ENCODE measurements around the gene SRSF3. TPM values are rescaled to one million over a fixed set of nuclear protein-coding genes. Genes with fewer than 3 reads are reported as not detected.

The SRSF3 gene
- total RNA-seq, 2 donors from 2014 or later, result 252 to 372 TPM

DNA sequence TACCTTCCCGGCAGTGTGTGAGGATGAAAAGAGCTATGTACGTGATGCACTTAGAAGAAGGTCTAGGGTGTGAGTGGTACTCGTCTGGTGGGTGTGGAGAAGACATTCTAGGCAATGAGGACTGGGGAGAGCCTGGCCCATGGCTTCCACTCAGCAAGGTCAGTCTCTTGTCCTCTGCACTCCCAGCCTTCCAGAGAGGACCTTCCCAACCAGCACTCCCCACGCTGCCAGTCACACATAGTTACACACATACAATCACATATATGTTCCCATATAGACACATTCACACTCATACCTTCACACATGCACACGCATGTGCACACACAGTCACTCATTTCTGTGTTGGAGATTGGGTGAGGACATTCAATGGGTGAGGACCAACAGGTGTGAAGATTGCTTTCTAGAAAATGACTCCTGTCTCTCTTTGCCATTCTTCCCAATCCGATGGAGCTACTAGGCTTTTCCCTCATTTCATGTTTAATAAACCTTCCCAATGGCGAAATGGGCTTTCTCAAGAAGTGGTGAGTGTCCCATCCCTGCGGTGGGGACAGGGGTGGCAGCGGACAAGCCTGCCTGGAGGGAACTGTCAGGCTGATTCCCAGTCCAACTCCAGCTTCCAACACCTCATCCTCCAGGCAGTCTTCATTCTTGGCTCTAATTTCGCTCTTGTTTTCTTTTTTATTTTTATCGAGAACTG, 30.4 kb downstream of the SRSF3 start:
- peak; percentile 18 for DNase-seq
- peak overlapping the region; percentile 69 for H3K27ac ChIP-seq
- peaks cover 22% of the 10 kb centered on the region for H3K4me1 ChIP-seq

DNA sequence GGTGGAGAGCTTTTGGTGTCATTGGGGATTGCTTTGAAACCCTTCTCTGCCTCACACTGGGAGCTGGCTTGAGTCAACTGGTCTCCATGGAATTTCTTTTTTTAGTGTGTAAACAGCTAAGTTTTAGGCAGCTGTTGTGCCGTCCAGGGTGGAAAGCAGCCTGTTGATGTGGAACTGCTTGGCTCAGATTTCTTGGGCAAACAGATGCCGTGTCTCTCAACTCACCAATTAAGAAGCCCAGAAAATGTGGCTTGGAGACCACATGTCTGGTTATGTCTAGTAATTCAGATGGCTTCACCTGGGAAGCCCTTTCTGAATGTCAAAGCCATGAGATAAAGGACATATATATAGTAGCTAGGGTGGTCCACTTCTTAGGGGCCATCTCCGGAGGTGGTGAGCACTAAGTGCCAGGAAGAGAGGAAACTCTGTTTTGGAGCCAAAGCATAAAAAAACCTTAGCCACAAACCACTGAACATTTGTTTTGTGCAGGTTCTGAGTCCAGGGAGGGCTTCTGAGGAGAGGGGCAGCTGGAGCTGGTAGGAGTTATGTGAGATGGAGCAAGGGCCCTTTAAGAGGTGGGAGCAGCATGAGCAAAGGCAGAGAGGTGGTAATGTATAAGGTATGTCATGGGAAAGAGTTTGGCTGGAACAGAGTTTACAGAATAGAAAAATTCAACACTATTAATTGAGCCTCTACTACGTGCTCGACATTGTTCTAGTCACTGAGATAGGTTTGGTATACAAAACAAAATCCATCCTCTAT, 31.2 kb downstream of the SRSF3 start:
- no peaks in the 10 kb centered on the region for H3K36me3 ChIP-seq
- no peaks in the 10 kb centered on the region for H3K9me3 ChIP-seq
- DNase-seq, result peak; percentile 29
- TF ChIP-seq, protein P1, sequence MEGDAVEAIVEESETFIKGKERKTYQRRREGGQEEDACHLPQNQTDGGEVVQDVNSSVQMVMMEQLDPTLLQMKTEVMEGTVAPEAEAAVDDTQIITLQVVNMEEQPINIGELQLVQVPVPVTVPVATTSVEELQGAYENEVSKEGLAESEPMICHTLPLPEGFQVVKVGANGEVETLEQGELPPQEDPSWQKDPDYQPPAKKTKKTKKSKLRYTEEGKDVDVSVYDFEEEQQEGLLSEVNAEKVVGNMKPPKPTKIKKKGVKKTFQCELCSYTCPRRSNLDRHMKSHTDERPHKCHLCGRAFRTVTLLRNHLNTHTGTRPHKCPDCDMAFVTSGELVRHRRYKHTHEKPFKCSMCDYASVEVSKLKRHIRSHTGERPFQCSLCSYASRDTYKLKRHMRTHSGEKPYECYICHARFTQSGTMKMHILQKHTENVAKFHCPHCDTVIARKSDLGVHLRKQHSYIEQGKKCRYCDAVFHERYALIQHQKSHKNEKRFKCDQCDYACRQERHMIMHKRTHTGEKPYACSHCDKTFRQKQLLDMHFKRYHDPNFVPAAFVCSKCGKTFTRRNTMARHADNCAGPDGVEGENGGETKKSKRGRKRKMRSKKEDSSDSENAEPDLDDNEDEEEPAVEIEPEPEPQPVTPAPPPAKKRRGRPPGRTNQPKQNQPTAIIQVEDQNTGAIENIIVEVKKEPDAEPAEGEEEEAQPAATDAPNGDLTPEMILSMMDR (IDR thresholded peaks at IDR 0.05), result no peak
- H3K4me1 ChIP-seq, result peaks cover 22% of the 10 kb centered on the region
- H3K27me3 ChIP-seq, result no peaks in the 10 kb centered on the region
- intact Hi-C loops (cut with DNase I), result no loop called here
- H3K27ac ChIP-seq, result no peak overlapping the region
- peak overlapping the region in 1 of 2 donors; percentile 35 for H3K9ac ChIP-seq (ENCODE audit: low read depth in 2 of 2, low read length in 2 of 2)
- no peak overlapping the region for H3K4me3 ChIP-seq

More for the DNA sequence above, 30.4 kb downstream of the SRSF3 start:
- TF ChIP-seq, protein P1 (IDR thresholded peaks at IDR 0.05), result no peak
- intact Hi-C loops (cut with DNase I), result no loop called here
- H3K9me3 ChIP-seq, result no peaks in the 10 kb centered on the region
- H3K27me3 ChIP-seq, result no peaks in the 10 kb centered on the region
- H3K9ac ChIP-seq (ENCODE audit: low read depth in 2 of 2, low read length in 2 of 2), result peak overlapping the region in 1 of 2 donors; percentile 35
- H3K36me3 ChIP-seq, result no peaks in the 10 kb centered on the region
- no peak overlapping the region for H3K4me3 ChIP-seq

DNA sequence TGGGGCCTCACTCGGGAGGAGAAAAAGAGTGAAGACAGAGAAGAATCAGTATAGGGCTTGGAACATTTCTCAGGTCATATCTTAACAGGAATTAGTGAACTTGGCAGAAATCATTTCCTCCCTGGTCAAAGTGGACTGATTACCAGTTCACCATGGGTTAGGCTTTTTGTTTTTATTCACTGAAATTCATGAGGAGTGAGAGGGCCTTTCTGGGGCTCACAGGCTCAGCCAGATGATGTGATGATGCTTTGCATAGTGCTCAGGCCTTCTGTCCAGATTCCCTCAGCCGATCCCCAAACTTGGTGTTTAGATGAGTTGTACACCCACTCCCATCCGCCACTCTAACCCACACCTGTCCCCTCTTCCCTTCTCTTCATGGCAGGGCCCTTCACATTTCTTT, 32.5 kb downstream of the SRSF3 start:
- no peaks in the 10 kb centered on the region for H3K9me3 ChIP-seq
- intact Hi-C loops (cut with DNase I), result no loop called here
- no peak for DNase-seq
- H3K36me3 ChIP-seq, result no peaks in the 10 kb centered on the region
- TF ChIP-seq, protein P1 (IDR thresholded peaks at IDR 0.05), result no peak
- no peak overlapping the region for H3K9ac ChIP-seq (ENCODE audit: low read depth in 2 of 2, low read length in 2 of 2)
- no peak overlapping the region for H3K4me3 ChIP-seq
- H3K27me3 ChIP-seq, result no peaks in the 10 kb centered on the region
- no peak overlapping the region for H3K27ac ChIP-seq
- peaks cover 22% of the 10 kb centered on the region for H3K4me1 ChIP-seq

DNA sequence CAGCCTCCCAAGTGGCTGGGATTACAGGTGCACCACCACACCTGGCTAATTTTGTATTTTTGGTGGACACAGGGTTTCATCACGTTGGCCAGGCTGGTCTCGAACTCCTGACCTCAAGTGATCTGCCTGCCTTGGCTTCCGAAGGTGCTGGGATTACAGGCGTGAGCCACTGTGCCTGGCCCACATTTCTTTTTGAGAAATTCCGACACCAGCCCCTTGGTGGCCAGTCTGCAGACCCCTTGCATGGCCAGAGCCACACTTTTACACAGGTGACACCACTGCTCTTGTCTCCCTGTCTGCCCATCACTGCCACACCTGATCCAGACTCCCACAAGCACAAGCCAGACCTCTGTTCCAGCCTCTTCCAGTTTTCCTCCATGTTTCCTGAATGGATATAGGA, 33.0 kb downstream of the SRSF3 start:
- peak overlapping the region; percentile 74 for H3K27ac ChIP-seq
- no peak overlapping the region for H3K9ac ChIP-seq (ENCODE audit: low read depth in 2 of 2, low read length in 2 of 2)
- no peak for DNase-seq
- no peak overlapping the region for H3K4me3 ChIP-seq
- no peaks in the 10 kb centered on the region for H3K9me3 ChIP-seq
- H3K4me1 ChIP-seq, result peaks cover 22% of the 10 kb centered on the region
- intact Hi-C loops (cut with DNase I), result no loop called here
- TF ChIP-seq, protein P1 (IDR thresholded peaks at IDR 0.05), result no peak
- H3K27me3 ChIP-seq, result no peaks in the 10 kb centered on the region
- H3K36me3 ChIP-seq, result no peaks in the 10 kb centered on the region

DNA sequence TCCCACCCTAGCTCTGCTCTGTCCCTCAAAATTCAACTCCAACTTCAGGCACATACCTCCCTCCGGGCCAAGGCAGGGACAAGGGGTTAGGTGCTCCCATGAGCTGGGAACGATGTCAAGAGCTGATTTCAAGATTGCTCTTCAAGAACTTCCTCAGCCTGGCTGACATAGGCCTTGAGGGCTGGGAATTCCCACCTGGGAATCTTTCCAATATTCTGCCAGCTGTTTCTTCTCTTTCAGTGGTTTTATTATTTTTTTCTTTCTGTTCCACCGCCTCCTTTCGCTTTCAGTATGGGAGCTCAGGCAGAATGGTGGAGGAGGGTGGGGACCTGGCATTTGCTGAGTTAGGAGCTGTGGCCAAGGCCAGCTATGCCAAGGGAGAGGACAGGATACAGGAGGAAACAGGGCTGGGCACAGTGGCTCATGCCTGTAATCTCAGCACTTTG, 33.7 kb downstream of the SRSF3 start:
- Histone ChIP-seq H3K4me1 (peaks cover 22% of the 10 kb centered on the region), H3K36me3 (no peaks in the 10 kb centered on the region), H3K9ac (ENCODE audit: low read depth in 2 of 2, low read length in 2 of 2) (peak overlapping the region in 1 of 2 donors; percentile 30), H3K27ac (peak overlapping the region; percentile 74), H3K4me3 (no peak overlapping the region), H3K9me3 (no peaks in the 10 kb centered on the region), H3K27me3 (no peaks in the 10 kb centered on the region)
- TF ChIP-seq, protein P1 (IDR thresholded peaks at IDR 0.05), result no peak
- intact Hi-C loops (cut with DNase I), result no loop called here
- DNase-seq, result peak; percentile 83

Data from colonic mucosa (tissue), 4 donors.